ENCODE data around the gene SPNS2.

The SPNS2 gene

DNA sequence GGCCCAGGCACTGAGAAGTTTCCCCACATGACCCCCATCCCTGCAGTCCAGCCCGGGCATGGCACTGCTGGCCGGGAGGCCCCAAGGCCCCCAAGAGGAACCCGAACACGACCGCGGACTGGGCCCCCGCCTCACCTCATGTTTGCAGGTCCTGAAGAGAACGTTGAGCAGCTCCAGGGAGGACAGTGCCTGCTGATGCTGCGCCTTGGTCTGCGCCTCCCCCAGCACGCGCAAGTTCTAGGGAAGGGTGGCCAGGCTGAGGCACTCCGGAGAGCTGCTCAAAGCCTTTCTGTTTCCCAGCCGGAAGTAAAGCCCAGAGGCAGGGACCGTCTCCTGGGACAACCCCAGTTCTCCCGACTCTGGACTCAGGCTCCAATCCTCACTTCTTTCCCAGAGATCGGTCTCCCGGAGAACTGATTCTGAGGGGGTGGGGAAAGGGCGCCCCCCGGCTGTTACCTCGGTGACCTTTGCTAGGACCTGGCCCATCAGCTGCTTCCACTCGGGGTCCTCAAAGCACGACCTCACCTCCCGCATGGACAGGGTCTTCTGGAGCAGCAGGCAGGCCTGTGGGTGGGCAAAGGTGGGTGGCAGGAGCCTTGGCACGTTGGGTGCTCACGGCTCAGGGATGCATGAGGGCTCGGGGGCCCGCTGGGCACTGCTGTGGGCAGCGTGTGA, 42.8 kb downstream of the SPNS2 start:
- TF ChIP-seq ARNTL (CRISPR knock-in tag; IDR thresholded peaks at IDR 0.05; ENCODE audit: borderline replicate concordance, low read depth), result no peak
- no peak for TF ChIP-seq POU6F1 (CRISPR knock-in tag; IDR thresholded peaks at IDR 0.05; ENCODE audit: borderline replicate concordance, low read depth)
- no peak for TF ChIP-seq TOX (CRISPR knock-in tag; IDR thresholded peaks at IDR 0.05; ENCODE audit: borderline replicate concordance)
- TF ChIP-seq ESRRG (CRISPR knock-in tag; IDR thresholded peaks at IDR 0.05), result no peak
- TF ChIP-seq TSHZ2 (CRISPR knock-in tag; IDR thresholded peaks at IDR 0.05), result no peak
- no peak for TF ChIP-seq ZNF70 (CRISPR knock-in tag; IDR thresholded peaks at IDR 0.05)
- TF ChIP-seq OSR1 (CRISPR knock-in tag; IDR thresholded peaks at IDR 0.05), result no peak
- no peak for TF ChIP-seq ZFP3 (CRISPR knock-in tag; IDR thresholded peaks at IDR 0.05)
- no peak for ATAC-seq

- ATAC-seq, result no peak
- no peak for TF ChIP-seq POU6F1 (CRISPR knock-in tag; IDR thresholded peaks at IDR 0.05; ENCODE audit: borderline replicate concordance, low read depth)
- no peak for TF ChIP-seq BACH2 (CRISPR knock-in tag; IDR thresholded peaks at IDR 0.05; ENCODE audit: borderline replicate concordance)
- no peak for TF ChIP-seq ZFP3 (CRISPR knock-in tag; IDR thresholded peaks at IDR 0.05)
- no peak for TF ChIP-seq ISL1 (CRISPR knock-in tag; IDR thresholded peaks at IDR 0.05)
- no peak for TF ChIP-seq GLIS3 (CRISPR knock-in tag; IDR thresholded peaks at IDR 0.05)
- TF ChIP-seq ARNTL (CRISPR knock-in tag; IDR thresholded peaks at IDR 0.05; ENCODE audit: borderline replicate concordance, low read depth), result no peak
- no peak for TF ChIP-seq ZNF565 (CRISPR knock-in tag; conservative IDR thresholded peaks at IDR 0.05; ENCODE audit: low read depth)
- no peak for TF ChIP-seq ZFP30 (CRISPR knock-in tag; IDR thresholded peaks at IDR 0.05)
- TF ChIP-seq, protein P1, sequence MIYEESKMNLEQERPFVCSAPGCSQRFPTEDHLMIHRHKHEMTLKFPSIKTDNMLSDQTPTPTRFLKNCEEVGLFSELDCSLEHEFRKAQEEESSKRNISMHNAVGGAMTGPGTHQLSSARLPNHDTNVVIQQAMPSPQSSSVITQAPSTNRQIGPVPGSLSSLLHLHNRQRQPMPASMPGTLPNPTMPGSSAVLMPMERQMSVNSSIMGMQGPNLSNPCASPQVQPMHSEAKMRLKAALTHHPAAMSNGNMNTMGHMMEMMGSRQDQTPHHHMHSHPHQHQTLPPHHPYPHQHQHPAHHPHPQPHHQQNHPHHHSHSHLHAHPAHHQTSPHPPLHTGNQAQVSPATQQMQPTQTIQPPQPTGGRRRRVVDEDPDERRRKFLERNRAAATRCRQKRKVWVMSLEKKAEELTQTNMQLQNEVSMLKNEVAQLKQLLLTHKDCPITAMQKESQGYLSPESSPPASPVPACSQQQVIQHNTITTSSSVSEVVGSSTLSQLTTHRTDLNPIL (CRISPR knock-in tag; IDR thresholded peaks at IDR 0.05; ENCODE audit: low read depth), result no peak
- no peak for TF ChIP-seq ZNF70 (CRISPR knock-in tag; IDR thresholded peaks at IDR 0.05)
- no peak for TF ChIP-seq PATZ1 (CRISPR knock-in tag; IDR thresholded peaks at IDR 0.05; ENCODE audit: borderline replicate concordance)
- no peak for TF ChIP-seq CSRNP3 (CRISPR knock-in tag; IDR thresholded peaks at IDR 0.05)
- TF ChIP-seq RARB (CRISPR knock-in tag; IDR thresholded peaks at IDR 0.05), result no peak
- no peak for TF ChIP-seq PPARA (CRISPR knock-in tag; IDR thresholded peaks at IDR 0.05; ENCODE audit: borderline replicate concordance)
- TF ChIP-seq TOX (CRISPR knock-in tag; IDR thresholded peaks at IDR 0.05; ENCODE audit: borderline replicate concordance), result no peak
- TF ChIP-seq CSDC2 (CRISPR knock-in tag; IDR thresholded peaks at IDR 0.05), result no peak
- no peak for TF ChIP-seq TSHZ2 (CRISPR knock-in tag; IDR thresholded peaks at IDR 0.05)
Observed at GRCh38 chr17:4542003-4542725, 43.5 kb downstream of the SPNS2 start.
